ENCODE data around the gene MCTP2. TPM values are rescaled to one million over a fixed set of nuclear protein-coding genes. Genes with fewer than 3 reads are reported as not detected.

Gene MCTP2
- total and polyA plus RNA-seq, 2 of the 8 experiments (the other 6 are each of a cell fraction or from before 2014, with no cell fraction given) = 3.4 to 4.5 TPM

DNA sequence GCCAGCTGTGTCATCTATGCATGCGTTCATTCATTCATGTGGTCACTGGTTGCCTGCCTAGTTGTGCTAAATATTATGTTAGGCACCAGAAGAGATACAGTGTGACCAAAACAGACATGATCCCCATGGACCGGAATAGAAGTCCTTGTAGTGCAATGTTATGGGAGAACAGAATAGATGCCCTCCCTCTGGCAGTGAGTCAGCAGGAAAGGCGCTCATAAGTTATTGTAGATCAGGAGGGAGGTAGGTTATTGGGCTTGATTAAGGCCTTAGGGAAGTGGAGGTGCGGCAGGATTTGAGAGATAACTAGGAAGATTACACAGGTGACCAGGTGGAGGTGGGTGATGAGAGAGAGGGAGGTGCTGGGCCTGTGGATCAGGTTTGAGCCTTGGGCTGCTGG is 5.2 kb downstream of the MCTP2 start:
- Histone ChIP-seq H3K23me2 (ENCODE audit: low read depth, low read length) (peaks cover 8% of the 10 kb centered on the region), H2BK5ac (ENCODE audit: low read depth, low read length) (no peak overlapping the region), H3K27me3 (replicated peaks in 1 of 4; ENCODE audit: control insufficient read depth in 3 of 4, extremely low read depth in 1 of 4, insufficient read depth in 3 of 4, low read length in 3 of 4) (peaks cover 0 to 8% (median 2%) of the 10 kb centered on the region in 4 experiments; a peak in 4 of 7 replicates), H3K9ac (replicated peaks in 1 of 4; ENCODE audit: extremely low read depth in 1 of 4, low read depth in 3 of 4, low read length in 3 of 4) (no peak overlapping the region), H4K20me1 (replicated peaks in 1 of 2; ENCODE audit: control insufficient read depth in 1 of 2, insufficient read depth in 2 of 2, low read length in 2 of 2) (no peaks in the 10 kb centered on the region), H4K91ac (replicated peaks; ENCODE audit: insufficient read length, low read length) (no peak overlapping the region), H3K4me2 (ENCODE audit: insufficient read depth in 1 of 2, low read depth in 2 of 2, low read length in 2 of 2) (no peak overlapping the region), H3K4me3 (ENCODE audit: extremely low read depth in 1 of 4, insufficient read depth in 2 of 4, low read depth in 3 of 4, low read length in 4 of 4) (no peak overlapping the region), H4K8ac (ENCODE audit: extremely low read depth, insufficient read depth, low read length) (no peak overlapping the region), H3K56ac (replicated peaks; ENCODE audit: insufficient read length, low read depth, low read length) (no peak overlapping the region), H2BK12ac (ENCODE audit: low read depth, low read length) (no peak overlapping the region), H3K36me3 (ENCODE audit: control insufficient read depth in 2 of 4, insufficient read depth in 4 of 4, low read length in 3 of 4) (no peaks in the 10 kb centered on the region), H3K4me1 (replicated peaks in 1 of 4; ENCODE audit: control insufficient read depth in 3 of 4, insufficient read depth in 4 of 4, low read length in 3 of 4) (peaks cover 0 to 5% (median 0%) of the 10 kb centered on the region in 4 experiments; a peak in 3 of 7 replicates), H3K18ac (ENCODE audit: extremely low read depth, low read length) (no peak overlapping the region), H3K79me2 (ENCODE audit: control insufficient read depth in 1 of 2, insufficient read depth in 2 of 2, low read length in 2 of 2) (no peaks in the 10 kb centered on the region), H2BK20ac (ENCODE audit: low read length) (no peak overlapping the region), H4K5ac (ENCODE audit: insufficient read length, low read depth, low read length) (no peak overlapping the region), H3K27ac (ENCODE audit: low read depth, low read length) (no peak overlapping the region), H3K4ac (replicated peaks; ENCODE audit: insufficient read length, low read depth, low read length) (no peak overlapping the region), H2AK5ac (ENCODE audit: low read depth, low read length) (no peak overlapping the region), H2BK15ac (ENCODE audit: low read length) (no peak overlapping the region), H3K14ac (ENCODE audit: insufficient read length) (no peak overlapping the region), H3K9me3 (ENCODE audit: insufficient read depth in 2 of 2, low read depth in 1 of 2, low read length in 1 of 2) (no peaks in the 10 kb centered on the region), H2AFZ (ENCODE audit: low read length) (no peak overlapping the region), H2BK120ac (replicated peaks; ENCODE audit: low read depth, low read length) (no peak overlapping the region), H3K23ac (ENCODE audit: insufficient read length) (no peak overlapping the region), H3K79me1 (ENCODE audit: low read depth, low read length) (no peaks in the 10 kb centered on the region)
- POLR2A ChIA-PET (ENCODE audit: partially characterized antibody) = no interaction called here
- DNase-seq (ENCODE audit: low read depth in 1 of 2, low spot score in 2 of 2) (no peak), FAIRE-seq (no peak)
- CTCF ChIA-PET (ENCODE audit: partially characterized antibody) = no interaction called here
- 88% methylated on average over 4 of the region's 4 CpGs; no CpG with 5 or more reads in 1 of the 2 experiments for WGBS, 2 experiments (ENCODE audit: extremely low coverage in 1 of 2, insufficient coverage in 1 of 2, insufficient read length in 1 of 2, insufficient replicate concordance in 2 of 2, low coverage in 1 of 2, low lambda C conversion rate in 2 of 2, missing lambda C conversion rate in 1 of 2)
- TF ChIP-seq, protein P1, sequence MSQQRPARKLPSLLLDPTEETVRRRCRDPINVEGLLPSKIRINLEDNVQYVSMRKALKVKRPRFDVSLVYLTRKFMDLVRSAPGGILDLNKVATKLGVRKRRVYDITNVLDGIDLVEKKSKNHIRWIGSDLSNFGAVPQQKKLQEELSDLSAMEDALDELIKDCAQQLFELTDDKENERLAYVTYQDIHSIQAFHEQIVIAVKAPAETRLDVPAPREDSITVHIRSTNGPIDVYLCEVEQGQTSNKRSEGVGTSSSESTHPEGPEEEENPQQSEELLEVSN (IDR thresholded peaks at IDR 0.05) = no peak
- TF ChIP-seq CEBPB (IDR thresholded peaks at IDR 0.05; ENCODE audit: low read depth, low read length) (no peak), RAD21 (IDR thresholded peaks at IDR 0.05 in 1 of 2, conservative IDR thresholded peaks at IDR 0.05 in 1 of 2; ENCODE audit: low read depth in 2 of 2, low read length in 2 of 2) (no peak), HDAC2 (IDR thresholded peaks at IDR 0.05; ENCODE audit: borderline replicate concordance in 1 of 2, low read depth in 2 of 2, low read length in 2 of 2) (no peak), BCL11A (IDR thresholded peaks at IDR 0.05; ENCODE audit: low read depth in 2 of 2, low read length in 2 of 2) (no peak), JUN (IDR thresholded peaks at IDR 0.05; ENCODE audit: low read depth, low read length) (no peak), CTCF (IDR thresholded peaks at IDR 0.05; ENCODE audit: control extremely low read depth in 1 of 3, insufficient read depth in 1 of 3, low read depth in 1 of 3, low read length in 3 of 3) (no peak), RXRA (IDR thresholded peaks at IDR 0.05; ENCODE audit: insufficient read depth, low read depth, low read length) (no peak), SIRT6 (IDR thresholded peaks at IDR 0.05; ENCODE audit: low read length) (no peak), GABPA (IDR thresholded peaks at IDR 0.05; ENCODE audit: borderline replicate concordance, insufficient read depth, low read length) (no peak), EGR1 (IDR thresholded peaks at IDR 0.05; ENCODE audit: borderline replicate concordance, low read depth, low read length) (no peak)
